PC-3 (cell line): Measurements from ENCODE around the gene SAAL1.

Experiments
- EZH2 ChIP-seq: fragments of 300-600 bp; sonication (generic); IDR thresholded peaks from one replicate; pipeline ENCODE4 v1.6.1; 2017; ENCODE audit warnings: antibody characterized with exemption, mild to moderate bottlenecking, low read length; ENCODE audit not compliant: unreplicated experiment
- EZH2phosphoT487 ChIP-seq: fragments of 300-600 bp; sonication (generic); IDR thresholded peaks from 2 replicates; pipeline ENCODE4 v1.6.1; 2018; ENCODE audit warnings: mild to moderate bottlenecking, antibody characterized with exemption, low read length, borderline replicate concordance
- TF ChIP-seq, protein P1 (sequence below): fragments of 300-600 bp; sonication (generic); conservative IDR thresholded peaks from 2 replicates; pipeline ENCODE4 v1.5.1; 2017; ENCODE audit warnings: antibody characterized with exemption, low read depth, mild to moderate bottlenecking, low read length

- TF ChIP-seq, protein P1, sequence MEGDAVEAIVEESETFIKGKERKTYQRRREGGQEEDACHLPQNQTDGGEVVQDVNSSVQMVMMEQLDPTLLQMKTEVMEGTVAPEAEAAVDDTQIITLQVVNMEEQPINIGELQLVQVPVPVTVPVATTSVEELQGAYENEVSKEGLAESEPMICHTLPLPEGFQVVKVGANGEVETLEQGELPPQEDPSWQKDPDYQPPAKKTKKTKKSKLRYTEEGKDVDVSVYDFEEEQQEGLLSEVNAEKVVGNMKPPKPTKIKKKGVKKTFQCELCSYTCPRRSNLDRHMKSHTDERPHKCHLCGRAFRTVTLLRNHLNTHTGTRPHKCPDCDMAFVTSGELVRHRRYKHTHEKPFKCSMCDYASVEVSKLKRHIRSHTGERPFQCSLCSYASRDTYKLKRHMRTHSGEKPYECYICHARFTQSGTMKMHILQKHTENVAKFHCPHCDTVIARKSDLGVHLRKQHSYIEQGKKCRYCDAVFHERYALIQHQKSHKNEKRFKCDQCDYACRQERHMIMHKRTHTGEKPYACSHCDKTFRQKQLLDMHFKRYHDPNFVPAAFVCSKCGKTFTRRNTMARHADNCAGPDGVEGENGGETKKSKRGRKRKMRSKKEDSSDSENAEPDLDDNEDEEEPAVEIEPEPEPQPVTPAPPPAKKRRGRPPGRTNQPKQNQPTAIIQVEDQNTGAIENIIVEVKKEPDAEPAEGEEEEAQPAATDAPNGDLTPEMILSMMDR: no peak
- no peak for TF ChIP-seq EZH2
- TF ChIP-seq EZH2phosphoT487: no peak
These were observed 34.7 kb downstream of the SAAL1 start for GRCh38 chr11:18071098-18071705.
